Activated CD8-positive, alpha-beta memory T cell treated with anti-CD3 and anti-CD28 coated beads, Interleukin-2, amount 50 U/mL, for 1 hour (primary cell): ENCODE data around the gene CRIP1.

ENCODE experiments used
- DNase-seq: peaks from one replicate; pipeline ENCODE4 v3.0.0-alpha.2; 2020; ENCODE audit errors: extremely low read depth

CRIP1 gene

DNA sequence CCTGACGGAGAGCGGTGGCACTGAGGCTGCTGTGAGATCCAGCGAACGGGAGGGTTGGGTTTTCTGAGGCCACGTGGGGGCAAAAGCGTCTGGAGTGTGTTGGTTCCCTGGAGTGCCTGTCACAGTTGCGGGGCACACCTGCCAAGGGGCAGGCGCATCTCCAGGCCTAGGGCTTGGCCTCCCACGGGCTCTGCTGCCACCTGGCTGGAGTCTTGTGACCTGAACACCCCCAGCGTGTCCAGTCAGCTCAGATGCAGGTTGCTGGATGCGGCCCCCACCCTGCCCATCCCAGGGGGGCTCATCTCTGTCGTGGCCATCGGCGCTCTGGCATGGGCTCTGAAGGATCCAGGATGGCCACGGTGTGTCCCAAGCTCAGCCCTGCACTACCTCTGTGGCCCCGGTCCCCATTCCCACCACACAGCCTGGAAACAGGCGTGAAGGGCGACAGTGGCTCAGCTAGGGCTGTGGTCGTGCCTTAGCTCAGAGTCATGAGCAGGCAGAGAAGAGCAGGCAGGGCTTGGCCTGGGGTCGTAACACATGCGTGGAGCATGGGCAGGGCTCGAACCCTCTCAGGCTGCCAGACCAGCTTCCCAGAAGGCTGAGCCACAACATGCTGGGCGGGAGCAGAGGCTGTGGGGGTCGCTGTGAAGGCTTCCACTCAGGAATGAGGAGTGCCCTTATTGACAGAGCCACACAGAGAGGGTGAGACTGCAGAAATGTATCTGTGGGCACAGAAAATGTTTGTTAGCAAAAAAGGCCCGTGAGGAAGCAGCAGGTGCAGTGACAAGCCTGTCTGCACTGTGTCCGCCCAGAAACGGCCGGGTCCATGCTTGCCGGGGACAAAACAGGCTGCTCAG is 35.6 kb upstream of the CRIP1 start:
- no peak for DNase-seq

DNA sequence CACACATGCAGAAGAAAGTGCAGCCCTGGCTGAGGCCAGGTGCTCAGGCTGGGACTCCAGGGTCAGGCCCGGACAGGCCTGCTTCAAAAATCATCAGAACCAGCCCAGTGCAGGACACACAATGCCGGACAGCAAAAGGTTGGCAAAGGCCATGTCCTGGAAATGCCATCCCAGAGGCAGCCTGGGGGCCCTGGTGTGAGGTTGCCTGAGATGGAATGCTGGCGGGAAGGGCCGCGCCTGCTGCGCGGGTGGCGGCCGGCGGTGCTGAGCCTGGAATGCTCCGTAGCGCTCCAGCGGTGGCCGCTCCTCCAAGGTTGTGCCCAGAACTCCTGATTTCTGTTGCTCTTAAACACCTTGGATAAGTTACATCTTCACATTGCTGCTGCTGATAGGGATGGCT is 33.7 kb upstream of the CRIP1 start:
- no peak for DNase-seq

DNA sequence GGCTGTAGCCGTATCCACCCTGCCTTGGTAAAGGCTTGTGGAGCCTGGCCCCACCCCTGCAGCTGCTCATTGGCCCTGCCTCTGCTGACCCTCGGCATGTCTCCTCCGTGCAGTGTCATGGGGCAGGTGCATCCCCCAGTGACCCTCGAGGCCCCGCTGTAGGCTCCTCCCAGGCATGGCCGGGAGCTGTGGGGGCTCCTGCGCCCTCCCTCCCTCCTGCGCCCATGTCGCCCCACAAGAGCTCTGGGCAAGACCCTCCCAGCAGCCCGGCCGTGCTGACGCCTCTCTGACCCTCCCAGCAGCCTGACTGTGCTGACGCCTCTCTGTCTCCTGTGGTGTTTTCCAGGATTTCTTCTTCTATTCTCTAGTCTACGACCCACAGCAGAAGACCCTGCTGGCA is 32.8 kb upstream of the CRIP1 start:
- no peak for DNase-seq

DNA sequence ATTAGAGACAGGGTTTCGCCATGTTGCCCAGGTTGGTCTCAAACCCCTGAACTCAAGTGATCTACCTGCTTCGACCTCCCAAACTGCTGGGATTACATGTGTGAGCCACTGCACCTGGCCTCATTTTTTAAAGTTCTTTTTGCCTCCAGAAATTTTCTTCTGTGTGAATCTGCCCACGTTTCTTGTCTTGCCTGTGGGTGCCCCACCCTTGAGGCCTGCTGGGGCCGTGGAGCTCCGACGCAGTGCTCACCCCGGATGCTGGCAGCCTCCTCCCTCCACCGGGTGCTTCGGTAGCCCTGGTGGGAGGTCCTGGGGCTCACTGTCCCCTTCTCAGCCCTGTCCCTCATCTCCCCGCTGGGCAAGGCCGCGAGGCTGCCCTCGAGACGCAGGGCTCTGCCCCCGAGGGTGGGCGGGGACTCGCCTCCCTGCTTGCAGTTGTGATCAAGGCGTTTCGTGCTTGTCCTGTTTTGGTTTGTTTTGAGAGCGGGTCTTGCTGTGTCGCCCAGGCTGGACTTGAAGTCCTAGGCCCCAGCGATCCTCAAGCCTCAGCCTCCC is 31.5 kb upstream of the CRIP1 start:
- DNase-seq, result no peak

DNA sequence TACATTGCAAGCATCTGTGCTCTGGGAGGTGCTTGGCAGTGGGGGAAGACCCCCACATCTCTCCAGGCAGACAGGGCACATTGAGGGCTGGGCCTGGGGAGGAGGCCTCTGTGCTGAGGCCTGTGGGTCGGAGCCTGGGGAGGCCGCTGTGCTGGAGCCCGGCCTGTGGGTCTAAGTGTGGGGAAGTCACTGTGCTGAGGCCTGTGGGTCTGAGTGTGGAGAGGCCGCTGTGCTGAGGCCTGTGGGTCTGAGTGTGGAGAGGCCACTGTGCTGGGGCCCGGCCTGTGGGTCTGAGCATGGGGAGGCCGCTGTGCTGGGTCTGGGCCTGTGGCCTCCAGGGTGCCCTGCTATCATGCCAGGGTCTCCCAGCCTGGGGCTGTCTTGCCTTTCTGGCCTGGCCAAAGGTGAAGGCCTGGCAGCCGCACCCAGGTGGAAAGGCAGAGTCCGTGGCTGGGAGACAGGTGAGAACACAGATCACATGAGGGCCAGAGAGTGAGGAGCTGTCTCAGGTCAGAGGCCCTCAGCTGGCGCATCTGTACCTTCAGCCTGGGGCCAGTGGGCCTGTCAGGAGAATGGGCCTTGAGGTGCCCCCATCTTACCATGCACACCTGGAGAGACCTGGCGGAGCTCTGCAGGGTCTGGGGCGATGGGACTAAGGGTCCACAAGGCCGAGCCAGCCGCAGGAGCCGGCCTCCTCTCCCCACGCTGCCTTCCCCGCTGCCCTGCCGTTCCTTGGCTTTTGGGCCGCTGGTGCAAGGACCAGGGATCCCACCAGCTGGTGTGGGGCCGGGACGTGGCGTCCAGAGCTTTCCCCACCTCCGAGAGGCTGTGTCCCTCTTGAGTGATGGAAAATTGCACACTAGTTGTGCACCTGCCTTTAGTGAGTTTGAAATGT is 30.7 kb upstream of the CRIP1 start:
- DNase-seq, result no peak

DNA sequence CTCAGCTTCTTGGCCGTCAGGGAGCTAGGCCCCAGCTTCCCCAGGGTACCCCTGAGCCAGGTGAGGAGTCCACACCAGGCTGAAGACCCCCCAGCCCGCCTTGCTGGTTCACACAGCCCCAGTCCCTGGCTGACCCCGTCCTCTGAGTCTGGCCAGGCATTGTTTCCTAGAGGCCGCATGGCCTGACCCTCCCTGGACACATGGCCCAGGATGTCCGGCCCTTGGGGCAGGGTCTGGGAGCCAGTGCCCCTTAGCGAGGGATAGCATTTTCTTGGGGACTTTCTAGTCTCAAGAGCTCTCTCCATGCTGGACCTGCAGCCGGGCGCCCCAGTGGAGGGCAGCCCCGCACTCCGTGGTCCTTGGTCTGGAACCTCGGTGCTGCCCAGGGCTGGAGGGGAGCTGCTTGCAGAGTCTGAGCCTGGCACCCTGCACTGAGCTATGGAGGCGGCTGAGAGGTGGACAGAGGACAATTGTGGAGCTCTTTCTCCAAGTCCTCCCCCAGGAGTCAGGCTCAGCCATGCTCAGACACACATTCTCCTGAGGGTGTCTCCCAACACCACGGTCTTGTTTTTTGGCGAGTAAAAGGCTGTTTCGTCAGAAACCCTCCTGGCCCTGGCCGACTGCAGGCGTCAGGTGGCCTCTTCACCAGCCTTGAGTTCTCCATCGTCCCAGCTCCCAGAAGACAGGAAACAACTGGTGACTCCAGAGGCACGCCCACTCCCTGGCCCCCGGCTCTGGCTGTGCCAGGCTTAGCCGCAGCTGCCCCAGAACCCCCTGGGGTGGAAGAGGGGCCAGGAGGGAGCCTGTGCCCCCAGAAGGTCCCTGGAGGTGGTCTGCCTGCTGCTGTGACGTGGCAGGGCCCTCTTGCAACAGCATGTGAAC is 29.7 kb upstream of the CRIP1 start:
- no peak for DNase-seq

DNA sequence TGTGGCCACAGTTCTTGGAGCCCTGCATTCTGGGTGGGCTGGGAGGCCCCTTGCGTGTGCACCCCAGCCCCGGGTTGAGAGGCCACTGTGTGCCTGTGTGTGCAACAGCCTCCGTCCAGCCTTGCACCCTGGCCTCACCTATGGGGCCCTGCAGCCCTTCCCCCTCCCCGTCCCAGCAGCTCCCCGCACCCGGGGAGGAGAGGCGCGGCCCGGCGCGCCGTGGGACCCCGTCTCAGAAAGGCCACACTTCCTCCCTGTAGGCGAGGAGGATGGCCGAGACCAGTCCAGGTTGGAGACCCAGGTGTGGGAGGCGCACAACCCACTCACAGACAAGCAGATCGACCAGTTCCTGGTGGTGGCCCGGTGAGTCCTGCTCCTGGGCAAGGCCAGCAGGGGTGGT is 28.7 kb upstream of the CRIP1 start:
- DNase-seq, result no peak

DNA sequence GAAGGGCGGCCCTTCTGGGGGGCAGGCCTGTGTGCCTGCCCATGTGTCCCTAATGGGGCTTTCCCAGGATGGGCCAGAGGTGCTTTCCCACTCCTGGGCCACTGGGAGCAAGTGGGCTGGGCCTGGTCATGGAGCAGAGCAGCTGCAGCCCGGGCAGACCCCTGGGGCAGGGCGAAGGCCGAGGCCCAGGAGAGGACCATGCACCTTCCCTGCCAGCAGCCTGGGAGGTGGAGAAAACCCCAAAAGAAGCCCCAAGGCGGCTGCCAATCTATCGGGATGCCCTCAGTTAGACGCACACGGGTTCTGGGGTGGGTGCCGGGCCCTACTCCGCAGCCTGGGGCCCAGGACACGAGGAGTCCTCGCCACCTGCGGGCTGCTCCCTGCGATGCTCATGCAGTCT is 28.1 kb upstream of the CRIP1 start:
- no peak for DNase-seq

DNA sequence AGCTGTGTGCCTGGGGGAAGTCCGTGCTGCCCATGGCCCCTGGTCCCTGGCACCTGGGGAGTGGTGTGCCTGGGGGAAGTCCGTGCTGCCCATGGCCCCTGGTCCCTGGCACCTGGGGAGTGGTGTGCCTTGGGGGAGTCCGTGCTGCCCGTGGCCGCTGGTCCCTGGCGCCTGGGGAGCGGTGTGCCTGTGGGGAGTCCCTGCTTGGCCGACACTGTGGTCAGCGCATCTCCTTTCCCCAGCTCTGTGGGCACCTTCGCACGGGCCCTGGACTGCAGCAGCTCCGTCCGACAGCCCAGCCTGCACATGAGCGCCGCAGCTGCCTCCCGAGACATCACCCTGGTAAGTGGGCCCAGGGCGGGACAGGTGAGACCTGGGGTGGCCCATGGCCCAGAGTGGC is 26.6 kb upstream of the CRIP1 start:
- no peak for DNase-seq

DNA sequence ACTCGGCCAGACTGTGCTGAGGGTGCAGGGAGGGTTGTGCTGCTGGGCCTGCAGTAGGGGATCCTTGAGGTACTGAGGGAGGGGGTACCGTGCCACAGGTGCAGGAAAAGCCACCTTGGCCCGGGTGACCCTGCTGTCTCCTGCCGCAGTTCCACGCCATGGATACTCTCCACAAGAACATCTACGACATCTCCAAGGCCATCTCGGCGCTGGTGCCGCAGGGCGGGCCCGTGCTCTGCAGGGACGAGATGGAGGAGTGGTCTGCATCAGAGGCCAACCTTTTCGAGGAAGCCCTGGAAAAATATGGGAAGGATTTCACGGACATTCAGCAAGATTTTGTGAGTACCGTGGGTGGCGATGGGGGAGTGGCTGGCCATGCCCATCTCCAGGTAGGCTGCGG is 26.1 kb upstream of the CRIP1 start:
- no peak for DNase-seq

DNA sequence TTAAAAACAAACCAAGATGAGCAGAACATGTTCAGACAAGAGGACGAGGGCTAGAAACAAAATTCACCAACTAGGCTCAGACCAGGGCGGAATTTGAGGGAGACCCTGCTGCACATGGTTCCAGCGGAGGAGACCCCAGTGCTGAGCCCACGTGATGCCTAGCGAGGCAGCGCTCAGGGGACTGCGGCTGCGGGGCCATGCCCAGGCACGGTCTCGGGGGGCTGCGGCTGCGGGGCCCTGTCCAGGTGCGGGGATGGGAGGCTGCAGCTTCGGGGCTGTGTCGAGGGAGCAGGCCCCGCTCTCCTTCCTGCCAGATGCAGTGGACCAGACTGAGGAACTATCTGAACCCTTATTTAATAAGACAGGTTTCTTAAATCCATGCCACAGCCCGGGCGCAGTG is 24.8 kb upstream of the CRIP1 start:
- DNase-seq, result no peak

DNA sequence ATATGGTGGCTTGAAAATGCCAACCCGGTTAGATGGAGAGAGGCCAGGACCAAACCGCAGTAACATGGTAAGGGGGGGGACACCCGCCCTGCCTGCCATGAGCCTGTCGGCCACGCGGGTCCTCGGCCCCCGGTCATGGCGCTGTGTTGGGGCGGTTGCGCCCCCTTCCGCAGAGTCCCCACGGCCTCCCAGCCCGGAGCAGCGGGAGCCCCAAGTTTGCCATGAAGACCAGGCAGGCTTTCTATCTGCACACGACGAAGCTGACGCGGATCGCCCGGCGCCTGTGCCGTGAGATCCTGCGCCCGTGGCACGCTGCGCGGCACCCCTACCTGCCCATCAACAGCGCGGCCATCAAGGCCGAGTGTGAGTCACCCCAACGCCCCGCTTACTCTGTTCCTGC is 22.2 kb upstream of the CRIP1 start:
- DNase-seq, result no peak

DNA sequence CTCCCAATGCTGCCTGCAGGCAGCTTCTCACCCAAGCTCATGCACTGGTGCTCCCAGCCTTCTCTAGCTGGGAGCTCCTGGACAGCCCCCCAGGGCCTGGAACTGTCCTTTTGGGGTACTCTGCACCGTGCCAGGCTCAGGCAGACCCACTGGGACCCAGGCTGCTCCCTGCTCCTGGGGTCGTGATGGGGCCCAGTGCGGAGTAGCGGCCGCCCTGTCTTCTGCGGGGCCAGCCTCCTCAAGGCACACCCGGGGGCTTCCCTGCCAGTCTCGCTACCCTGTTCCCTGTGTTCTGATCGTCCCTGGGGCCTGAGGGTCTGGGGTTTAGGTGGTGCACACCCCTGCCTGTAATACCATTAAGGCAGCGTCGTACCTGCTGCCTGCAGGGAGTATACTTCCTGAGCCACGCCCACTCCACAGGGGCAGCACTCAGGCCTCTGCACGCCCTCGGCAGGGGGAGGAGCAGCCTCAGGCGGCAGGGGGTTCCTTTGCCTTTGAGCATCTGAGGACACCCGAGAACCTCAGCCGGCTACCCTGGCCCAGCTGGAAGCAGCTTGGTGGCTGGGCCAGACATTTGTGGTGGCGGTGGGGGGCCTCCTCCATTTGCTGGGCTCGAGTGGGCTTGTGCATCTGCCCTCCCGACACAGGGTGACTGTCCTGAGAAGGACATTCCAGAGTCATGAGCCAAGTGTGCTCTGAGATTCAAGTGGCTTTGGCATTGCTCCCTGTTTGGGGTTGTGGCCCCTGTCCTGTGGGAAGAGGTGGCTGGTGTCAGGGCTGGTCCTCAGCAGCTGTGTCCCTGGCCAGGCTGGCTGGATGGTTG is 21.3 kb upstream of the CRIP1 start:
- no peak for DNase-seq

DNA sequence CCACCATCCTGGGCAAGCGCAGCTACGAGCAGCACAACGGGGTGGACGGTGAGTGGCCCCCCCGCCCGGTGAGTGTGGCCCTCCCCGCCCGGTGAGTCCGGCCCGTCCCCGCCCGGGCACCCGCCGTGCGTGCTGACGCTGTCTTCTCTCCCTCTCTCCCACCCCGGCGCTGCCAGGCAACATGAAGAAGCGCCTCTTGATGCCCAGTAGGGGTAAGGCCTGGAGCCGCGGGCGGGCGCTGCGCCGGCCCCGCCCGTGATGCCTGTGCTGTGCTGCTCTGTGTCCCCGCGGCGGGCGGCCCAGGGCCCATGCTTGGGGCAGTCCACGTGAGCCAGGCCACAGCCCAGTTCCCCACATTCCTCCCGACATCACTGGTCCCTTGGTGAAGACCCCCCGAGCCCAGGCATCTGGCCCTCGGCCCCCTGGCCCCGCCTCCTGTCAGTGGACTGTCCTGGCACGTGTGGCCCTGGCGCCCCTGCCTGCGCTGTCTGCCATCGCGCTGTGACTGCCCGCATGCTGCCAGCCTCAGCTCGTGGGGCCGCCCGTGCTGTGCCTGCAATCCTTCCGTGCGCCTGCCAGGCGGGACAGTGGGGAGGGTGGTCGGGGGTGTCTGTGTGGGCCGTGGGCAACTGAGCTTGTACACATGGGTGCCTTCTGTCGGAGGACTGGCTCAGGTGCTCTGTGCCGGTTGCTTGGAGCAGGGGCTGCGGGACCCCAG is 20.0 kb upstream of the CRIP1 start:
- no peak for DNase-seq

DNA sequence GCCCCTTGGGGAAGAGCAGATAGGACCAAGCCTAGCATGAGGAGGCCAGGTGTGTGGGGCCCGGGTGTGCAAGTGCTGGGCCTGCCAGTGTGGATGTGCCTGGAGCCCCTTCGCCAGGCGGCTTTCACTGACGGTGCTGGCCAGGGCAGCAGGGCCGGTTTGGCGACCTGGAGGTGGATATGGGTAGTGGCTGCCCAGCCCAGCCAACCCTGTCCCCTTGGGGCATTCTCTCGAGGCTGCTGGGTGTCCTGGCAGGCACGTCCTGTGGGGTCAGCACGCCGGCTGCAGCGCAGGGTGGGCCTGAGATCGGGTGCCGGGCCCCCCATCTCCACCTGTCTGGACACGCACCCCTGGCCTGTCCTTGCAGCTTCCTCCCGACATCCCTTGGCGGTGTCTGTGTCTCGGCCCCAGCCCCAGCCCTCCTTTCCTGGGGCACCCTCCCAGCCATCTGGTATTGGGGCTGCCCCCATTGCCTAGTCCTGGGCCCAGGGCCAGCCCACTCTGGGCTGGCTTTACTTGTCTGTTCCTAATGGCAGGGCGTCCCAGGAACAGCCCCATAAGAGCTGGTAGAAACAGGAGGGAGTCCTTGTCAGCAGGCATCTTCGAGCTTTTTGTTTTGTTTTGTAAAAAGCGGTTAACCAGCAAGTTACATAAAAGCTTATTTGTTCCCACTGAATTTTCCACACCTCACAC is 19.3 kb upstream of the CRIP1 start:
- no peak for DNase-seq

DNA sequence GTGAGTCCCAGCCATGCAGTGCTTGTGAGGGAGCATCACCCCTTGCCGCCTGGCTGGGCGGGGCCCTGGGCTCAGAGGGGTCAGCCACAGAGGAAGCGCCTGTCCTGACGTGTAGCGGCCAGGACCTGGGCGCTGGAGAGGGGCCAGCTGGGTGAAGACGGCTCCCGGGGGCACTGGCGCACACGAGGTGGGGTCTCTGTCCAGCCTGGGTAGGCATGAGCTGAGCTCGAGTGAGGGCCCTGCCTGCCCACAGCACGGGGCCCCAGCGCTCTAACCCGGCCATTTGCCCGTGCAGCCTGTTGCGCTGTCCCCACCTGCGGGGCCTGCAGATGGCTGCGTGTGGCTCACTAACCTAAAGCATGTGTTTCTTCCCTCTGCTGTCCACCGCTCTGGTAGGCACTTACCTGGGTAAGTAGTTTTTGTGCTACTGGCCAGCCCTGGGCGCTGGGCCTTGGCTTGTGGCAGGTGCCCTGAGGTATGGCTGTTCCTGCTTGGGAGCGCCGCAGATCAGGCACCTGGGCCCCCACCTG is 18.7 kb upstream of the CRIP1 start:
- DNase-seq, result no peak

DNA sequence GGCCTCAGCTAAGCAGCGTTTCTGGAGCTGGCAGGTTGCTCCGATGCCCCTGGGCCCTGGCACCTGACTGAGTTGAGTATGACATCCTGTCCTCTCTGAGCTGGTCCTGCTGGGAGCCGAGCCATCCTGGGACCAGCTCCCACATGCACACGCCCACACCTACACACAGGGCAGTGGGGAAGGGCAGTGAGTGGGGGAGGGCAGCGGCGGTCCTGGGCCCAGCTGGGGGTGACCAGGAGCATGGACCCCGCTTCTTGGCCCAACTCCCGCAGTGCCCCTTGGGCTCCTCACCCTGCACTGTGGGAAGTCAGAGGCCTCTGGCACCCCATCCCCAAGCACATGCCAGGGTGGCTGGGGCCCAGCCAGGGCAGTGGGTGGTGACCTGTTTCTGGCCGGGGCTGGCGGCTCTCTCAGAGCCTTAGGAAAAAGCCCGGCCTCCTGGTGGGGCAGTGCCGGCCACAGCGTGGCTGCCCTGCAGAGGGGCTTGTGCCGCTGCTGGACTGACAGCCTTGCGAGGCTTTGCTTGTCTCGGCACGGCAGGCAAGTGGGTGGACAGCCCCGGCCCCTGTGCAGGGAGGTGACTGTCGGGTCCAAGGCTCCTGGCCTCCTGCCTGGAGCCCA is 18.0 kb upstream of the CRIP1 start:
- DNase-seq, result no peak

DNA sequence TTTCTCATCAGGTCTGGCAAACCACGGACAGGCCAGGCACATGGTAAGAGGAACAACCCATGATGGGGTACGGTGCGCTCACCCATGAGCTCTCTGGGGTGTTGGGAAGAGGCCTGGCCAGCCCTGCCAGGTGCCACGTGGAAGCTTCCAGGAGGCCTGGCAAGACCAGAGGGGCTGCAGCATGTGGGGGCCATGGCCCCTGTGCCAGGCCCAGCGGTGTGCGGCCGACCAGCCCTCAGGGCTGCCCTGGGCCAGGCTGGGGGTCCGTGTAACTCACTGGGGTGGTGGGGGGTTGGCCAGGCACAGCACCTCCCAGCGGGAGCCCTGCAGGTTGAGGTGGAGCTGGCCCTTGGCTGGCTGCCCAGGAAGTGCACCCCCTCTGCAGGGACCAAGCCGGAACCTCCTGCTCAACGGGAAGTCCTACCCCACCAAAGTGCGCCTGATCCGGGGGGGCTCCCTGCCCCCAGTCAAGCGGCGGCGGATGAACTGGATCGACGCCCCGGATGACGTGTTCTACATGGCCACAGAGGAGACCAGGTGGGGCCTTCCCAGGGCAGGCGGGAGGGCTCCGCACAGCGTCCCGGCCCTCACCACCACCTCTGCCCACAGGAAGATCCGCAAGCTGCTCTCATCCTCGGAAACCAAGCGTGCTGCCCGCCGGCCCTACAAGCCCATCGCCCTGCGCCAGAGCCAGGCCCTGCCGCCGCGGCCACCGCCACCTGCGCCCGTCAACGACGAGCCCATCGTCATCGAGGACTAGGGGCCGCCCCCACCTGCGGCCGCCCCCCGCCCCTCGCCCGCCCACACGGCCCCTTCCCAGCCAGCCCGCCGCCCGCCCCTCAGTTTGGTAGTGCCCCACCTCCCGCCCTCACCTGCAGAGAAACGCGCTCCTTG is 17.0 kb upstream of the CRIP1 start:
- DNase-seq, result no peak
